ENCODE data around the gene TSPOAP1. TPM values are rescaled to one million over a fixed set of nuclear protein-coding genes. Genes with fewer than 3 reads are reported as not detected.

The TSPOAP1 gene
- polyA plus RNA-seq, 1 of the 3 experiments (the other 2 are of a cell fraction) = 0.79 TPM

DNA sequence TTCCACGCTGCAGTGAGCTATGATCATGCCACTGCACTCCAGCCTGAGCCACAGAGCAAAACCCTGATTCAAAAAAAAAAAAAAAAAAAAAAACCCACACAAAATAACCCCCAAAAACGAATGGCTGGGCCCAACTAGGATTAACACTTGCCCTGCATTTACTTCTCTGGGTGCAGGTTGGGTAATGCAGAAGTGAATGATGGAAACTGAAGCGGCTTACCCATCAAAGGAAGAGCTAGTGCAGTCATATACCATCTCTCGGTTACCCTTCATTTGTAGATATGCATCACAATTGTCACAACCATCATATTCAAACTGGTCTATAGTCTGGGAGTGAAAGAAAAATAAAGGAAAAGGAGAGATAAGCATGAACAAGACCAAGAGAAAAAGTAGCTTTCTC is 22.6 kb upstream of the TSPOAP1 start:
- POLR2A ChIA-PET = interaction anchor here (1.5 to 4.4 kb wide), 7 partner anchors 8 to 27 kb away, joined by 5 to 57 read pairs (median 18); no protein-coding TSS in a partner anchor
- Histone ChIP-seq H3K9me3 (no peaks in the 10 kb centered on the region), H3K4me3 (ENCODE audit: low read depth in 2 of 2, low read length in 1 of 2) (peak overlapping the region; percentile 74 to 99), H3K27me3 (ENCODE audit: insufficient read depth) (no peaks in the 10 kb centered on the region), H3F3A (replicated peaks; ENCODE audit: insufficient read depth) (peaks cover 5% of the 10 kb centered on the region), H4K20me1 (ENCODE audit: insufficient read depth) (no peaks in the 10 kb centered on the region), H2AFZ (ENCODE audit: low read depth) (no peak overlapping the region), H3K27ac (ENCODE audit: low read depth in 2 of 2, low read length in 1 of 2) (no peak overlapping the region), H3K9ac (peak overlapping the region; percentile 86), H3K4me2 (peak overlapping the region; percentile 98), H3K36me3 (replicated peaks in 1 of 2; ENCODE audit: control insufficient read depth in 1 of 2, insufficient read depth in 2 of 2, low read length in 1 of 2) (peaks cover 37 to 48% of the 10 kb centered on the region in 2 experiments), H3K79me2 (ENCODE audit: insufficient read depth) (peaks cover 16% of the 10 kb centered on the region), H3K4me1 (ENCODE audit: control insufficient read depth in 1 of 2, insufficient read depth in 2 of 2, low read depth in 1 of 2, low read length in 1 of 2) (peaks cover 0 to 10% of the 10 kb centered on the region in 2 experiments; a peak in 2 of 4 replicates), H3K9me2 (no peaks in the 10 kb centered on the region)
- TF ChIP-seq NFIC (IDR thresholded peaks at IDR 0.05; ENCODE audit: borderline replicate concordance) (no peak), MXI1 (IDR thresholded peaks at IDR 0.05; ENCODE audit: low read depth, low read length) (no peak), FOSL2 (IDR thresholded peaks at IDR 0.05; ENCODE audit: borderline replicate concordance, low read depth) (no peak), PBX3 (IDR thresholded peaks at IDR 0.05) (no peak)
- CTCF ChIA-PET = interaction anchor here (0.6 to 5.3 kb wide), 8 partner anchors 10 to 490 kb away, joined by 3 to 27 read pairs (median 6); partner anchors contain the start of gene RNF43
- 42% methylated on average over 4 of the region's 4 CpGs for WGBS (ENCODE audit: low lambda C conversion rate)
- no peak for DNase-seq

- no peaks in the 10 kb centered on the region for H4K20me1 ChIP-seq (ENCODE audit: insufficient read depth)
- H3K79me2 ChIP-seq (ENCODE audit: insufficient read depth) = peaks cover 16% of the 10 kb centered on the region
- H3K27ac ChIP-seq (ENCODE audit: low read depth in 2 of 2, low read length in 1 of 2) = no peak overlapping the region
- H3K9me3 ChIP-seq = no peaks in the 10 kb centered on the region
- TF ChIP-seq, protein P1, sequence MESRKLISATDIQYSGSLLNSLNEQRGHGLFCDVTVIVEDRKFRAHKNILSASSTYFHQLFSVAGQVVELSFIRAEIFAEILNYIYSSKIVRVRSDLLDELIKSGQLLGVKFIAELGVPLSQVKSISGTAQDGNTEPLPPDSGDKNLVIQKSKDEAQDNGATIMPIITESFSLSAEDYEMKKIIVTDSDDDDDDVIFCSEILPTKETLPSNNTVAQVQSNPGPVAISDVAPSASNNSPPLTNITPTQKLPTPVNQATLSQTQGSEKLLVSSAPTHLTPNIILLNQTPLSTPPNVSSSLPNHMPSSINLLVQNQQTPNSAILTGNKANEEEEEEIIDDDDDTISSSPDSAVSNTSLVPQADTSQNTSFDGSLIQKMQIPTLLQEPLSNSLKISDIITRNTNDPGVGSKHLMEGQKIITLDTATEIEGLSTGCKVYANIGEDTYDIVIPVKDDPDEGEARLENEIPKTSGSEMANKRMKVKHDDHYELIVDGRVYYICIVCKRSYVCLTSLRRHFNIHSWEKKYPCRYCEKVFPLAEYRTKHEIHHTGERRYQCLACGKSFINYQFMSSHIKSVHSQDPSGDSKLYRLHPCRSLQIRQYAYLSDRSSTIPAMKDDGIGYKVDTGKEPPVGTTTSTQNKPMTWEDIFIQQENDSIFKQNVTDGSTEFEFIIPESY (IDR thresholded peaks at IDR 0.05; ENCODE audit: borderline replicate concordance, low read depth) = no peak
- TF ChIP-seq FOXJ3 (CRISPR knock-in tag; IDR thresholded peaks at IDR 0.05) = no peak
- no peak for TF ChIP-seq NRF1 (IDR thresholded peaks at IDR 0.05; ENCODE audit: low read depth, low read length)
- no peak for TF ChIP-seq TEAD4 (IDR thresholded peaks at IDR 0.05; ENCODE audit: borderline replicate concordance, insufficient read depth)
- TF ChIP-seq MXI1 (IDR thresholded peaks at IDR 0.05; ENCODE audit: low read depth, low read length) = no peak
- no peak for TF ChIP-seq USF1 (IDR thresholded peaks at IDR 0.05; ENCODE audit: borderline replicate concordance, low read depth)
- TF ChIP-seq ELF1 (IDR thresholded peaks at IDR 0.05) = no peak
- no peak for TF ChIP-seq USF2 (IDR thresholded peaks at IDR 0.05; ENCODE audit: borderline replicate concordance, low read depth, low read length)
- TF ChIP-seq, protein P2, sequence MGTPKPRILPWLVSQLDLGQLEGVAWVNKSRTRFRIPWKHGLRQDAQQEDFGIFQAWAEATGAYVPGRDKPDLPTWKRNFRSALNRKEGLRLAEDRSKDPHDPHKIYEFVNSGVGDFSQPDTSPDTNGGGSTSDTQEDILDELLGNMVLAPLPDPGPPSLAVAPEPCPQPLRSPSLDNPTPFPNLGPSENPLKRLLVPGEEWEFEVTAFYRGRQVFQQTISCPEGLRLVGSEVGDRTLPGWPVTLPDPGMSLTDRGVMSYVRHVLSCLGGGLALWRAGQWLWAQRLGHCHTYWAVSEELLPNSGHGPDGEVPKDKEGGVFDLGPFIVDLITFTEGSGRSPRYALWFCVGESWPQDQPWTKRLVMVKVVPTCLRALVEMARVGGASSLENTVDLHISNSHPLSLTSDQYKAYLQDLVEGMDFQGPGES (IDR thresholded peaks at IDR 0.05; ENCODE audit: low read depth, low read length) = no peak
- TF ChIP-seq RXRA (IDR thresholded peaks at IDR 0.05; ENCODE audit: borderline replicate concordance, low read depth) = no peak
- no peak for TF ChIP-seq SIN3A (IDR thresholded peaks at IDR 0.05; ENCODE audit: borderline replicate concordance, low read depth, low read length)
- no peak overlapping the region for H3K4me3 ChIP-seq (ENCODE audit: low read depth in 2 of 2, low read length in 1 of 2)
- DNase-seq = no peak
- 84% methylated on average over 1 of the region's 1 CpG for WGBS (ENCODE audit: low lambda C conversion rate)
- H3F3A ChIP-seq (replicated peaks; ENCODE audit: insufficient read depth) = peaks cover 11% of the 10 kb centered on the region
- no peak overlapping the region for H3K4me2 ChIP-seq
- peaks cover 59 to 62% of the 10 kb centered on the region in 2 experiments for H3K36me3 ChIP-seq (replicated peaks in 1 of 2; ENCODE audit: control insufficient read depth in 1 of 2, insufficient read depth in 2 of 2, low read length in 1 of 2)
- H3K9me2 ChIP-seq = no peaks in the 10 kb centered on the region
- no peaks in the 10 kb centered on the region for H3K27me3 ChIP-seq (ENCODE audit: insufficient read depth)
- POLR2A ChIA-PET = no interaction called here
- no peak overlapping the region for H3K9ac ChIP-seq
- CTCF ChIA-PET = interaction anchor here (0.8 to 1.6 kb wide), 4 partner anchors 30 to 98 kb away, joined by 3 to 6 read pairs (median 4); no protein-coding TSS in a partner anchor
- H2AFZ ChIP-seq (ENCODE audit: low read depth) = no peak overlapping the region
- H3K4me1 ChIP-seq (ENCODE audit: control insufficient read depth in 1 of 2, insufficient read depth in 2 of 2, low read depth in 1 of 2, low read length in 1 of 2) = peaks cover 0 to 8% of the 10 kb centered on the region in 2 experiments; a peak in 2 of 4 replicates
Observed at GRCh38 chr17:58348038-58348437, 19.4 kb upstream of the TSPOAP1 start.

Data from SK-N-SH (cell line).